Measurements from ENCODE around the gene EMP2. TPM values are rescaled to one million over a fixed set of nuclear protein-coding genes. Genes with fewer than 3 reads are reported as not detected.

EMP2 gene
- total RNA-seq, 1 experiment from 2014 or later = 14.4 TPM

- Histone ChIP-seq H3K79me2 (ENCODE audit: insufficient read depth, low read length) (no peaks in the 10 kb centered on the region), H2BK5ac (ENCODE audit: insufficient read length, low read length) (no peak overlapping the region), H2BK15ac (ENCODE audit: low read depth, low read length) (no peak overlapping the region), H3K9ac (ENCODE audit: extremely low read depth, insufficient read length, low read length) (no peak overlapping the region), H4K91ac (ENCODE audit: insufficient read length, low read depth, low read length) (no peak overlapping the region), H4K8ac (replicated peaks; ENCODE audit: insufficient read length, low read depth, low read length) (no peak overlapping the region), H3K4me2 (ENCODE audit: insufficient read depth, insufficient read length, low read length) (no peak overlapping the region), H3K9me3 (ENCODE audit: control insufficient read depth, low read depth, low read length) (no peaks in the 10 kb centered on the region), H3K27me3 (ENCODE audit: insufficient read depth, low read length) (no peaks in the 10 kb centered on the region), H3K56ac (ENCODE audit: insufficient read length, low read depth, low read length) (no peak overlapping the region), H3K4ac (ENCODE audit: low read depth, low read length) (no peak overlapping the region), H2AFZ (ENCODE audit: low read length) (no peak overlapping the region), H2BK120ac (ENCODE audit: low read depth, low read length, poor library complexity, severe bottlenecking) (no peak overlapping the region), H3K14ac (ENCODE audit: insufficient read depth, low read length) (no peak overlapping the region), H3K27ac (ENCODE audit: insufficient read length, low read depth, low read length) (no peak overlapping the region), H3T11ph (ENCODE audit: low read length) (no peak overlapping the region), H3K4me1 (ENCODE audit: insufficient read depth, low read length) (no peaks in the 10 kb centered on the region; the same call in 1 of the 2 replicates), H2AK5ac (ENCODE audit: insufficient read length, low read length) (no peak overlapping the region), H4K20me1 (ENCODE audit: control insufficient read depth, insufficient read depth, insufficient read length) (no peaks in the 10 kb centered on the region), H2BK20ac (ENCODE audit: low read depth, low read length, poor library complexity, severe bottlenecking) (no peak overlapping the region), H3K23me2 (ENCODE audit: insufficient read length, low read depth, low read length, poor library complexity, severe bottlenecking) (no peaks in the 10 kb centered on the region), H2BK12ac (ENCODE audit: insufficient read length, low read depth, low read length) (no peak overlapping the region), H3K23ac (ENCODE audit: insufficient read length, low read depth, low read length) (no peak overlapping the region), H4K5ac (ENCODE audit: insufficient read length, low read depth, low read length) (no peak overlapping the region), H3K18ac (ENCODE audit: insufficient read length, low read depth, low read length) (no peak overlapping the region), H3K79me1 (ENCODE audit: insufficient read depth, low read depth, low read length, poor library complexity, severe bottlenecking) (no peaks in the 10 kb centered on the region)
- Mint-ChIP-seq H3K4me3 (no peak overlapping the region), H3K9me3 (peaks cover 2% of the 10 kb centered on the region in 2 experiments; a peak in 2 of 5 replicates), H3K36me3 (ENCODE audit: insufficient read depth in 1 of 3, low read depth in 3 of 3) (no peaks in the 10 kb centered on the region), H3K27ac (no peak overlapping the region), H3K4me1 (0 out of 4 replicates have a peak, but pooled peaks cover 0 to 4% of the 10 kb centered on the region in 2 experiments), H3K27me3 (ENCODE audit: low read depth) (no peaks in the 10 kb centered on the region; the same call in 1 of the 2 replicates)
- DNase-seq = no peak
- TF ChIP-seq CTCF (conservative IDR thresholded peaks at IDR 0.05) = no peak
- WGBS (ENCODE audit: extremely low coverage, insufficient read length, low lambda C conversion rate) = no CpG with 5 or more reads among the region's 1 CpG
Observed at GRCh38 chr16:10519297-10519696, 61.1 kb downstream of the EMP2 start.

All from H9 (cell line).